NCI-H1436 (cell line): Measurements from ENCODE around the gene PTPN20.
"Not testable (repeated sequence)": the region's sequence is repeated elsewhere in the genome, so short reads cannot be mapped to it uniquely, and the experiment has no call there.

Source experiments
- DNase-seq: peaks from one replicate; lab custom pipeline; 2025; lab: John Stamatoyannopoulos, UW

Gene PTPN20

DNA sequence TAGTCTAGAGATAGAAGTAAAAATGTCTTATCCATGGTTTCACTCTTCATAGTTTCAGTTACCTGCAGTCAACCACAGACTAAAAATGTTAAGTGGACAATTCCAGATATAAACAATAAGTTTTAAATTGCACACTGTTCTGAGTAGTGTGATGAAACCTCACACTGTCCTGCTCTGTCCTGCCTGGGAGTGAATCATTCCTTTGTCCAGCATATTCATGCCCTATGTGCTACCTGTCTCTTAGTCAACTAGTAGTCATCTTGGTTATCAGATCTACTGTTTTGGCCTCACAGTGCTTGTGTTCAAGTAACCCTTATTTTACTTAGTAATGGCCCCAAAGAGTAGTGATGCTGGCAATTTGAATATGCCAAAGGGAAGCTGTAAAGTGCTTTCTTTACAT lies 49.5 kb downstream of the PTPN20 start:
- DNase-seq, result not testable (repeated sequence)

DNA sequence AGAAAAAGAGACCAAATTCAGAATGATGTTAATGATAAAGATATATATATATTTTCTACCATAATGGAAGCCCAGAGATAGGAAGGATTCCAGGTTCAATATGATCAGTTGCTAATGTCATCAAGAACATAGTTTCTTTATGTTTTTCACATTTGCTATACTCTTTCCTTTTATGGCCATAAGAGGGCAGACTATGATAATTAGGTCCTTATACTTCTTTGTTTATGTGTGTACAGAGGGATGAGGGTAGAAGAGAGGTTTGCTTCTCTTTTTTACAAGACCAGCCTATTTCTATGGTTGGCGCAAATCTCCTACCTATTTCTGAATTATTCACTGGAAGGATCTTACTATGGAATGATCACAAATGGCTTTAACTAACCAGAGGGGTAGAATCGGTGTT lies 52.1 kb downstream of the PTPN20 start:
- not testable (repeated sequence) for DNase-seq

DNA sequence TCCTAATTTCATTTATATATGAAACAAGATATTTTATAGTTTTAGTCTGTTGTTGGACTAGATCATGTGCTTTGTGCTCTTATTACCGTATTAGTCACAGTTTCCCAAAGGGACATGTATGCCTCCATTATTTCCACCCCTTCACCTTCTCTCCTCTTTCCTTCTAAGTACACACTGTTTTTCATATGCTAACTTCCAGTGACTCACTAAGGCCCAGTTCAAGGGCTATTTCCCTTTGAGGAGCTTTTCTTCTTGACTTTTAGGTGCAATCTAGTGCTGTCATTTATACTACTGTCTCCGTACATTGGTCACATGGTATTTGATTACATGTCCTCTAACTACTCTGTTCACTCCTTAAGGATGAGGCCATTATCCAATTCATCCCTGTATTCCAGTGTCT lies 55.8 kb downstream of the PTPN20 start:
- not testable (repeated sequence) for DNase-seq

DNA sequence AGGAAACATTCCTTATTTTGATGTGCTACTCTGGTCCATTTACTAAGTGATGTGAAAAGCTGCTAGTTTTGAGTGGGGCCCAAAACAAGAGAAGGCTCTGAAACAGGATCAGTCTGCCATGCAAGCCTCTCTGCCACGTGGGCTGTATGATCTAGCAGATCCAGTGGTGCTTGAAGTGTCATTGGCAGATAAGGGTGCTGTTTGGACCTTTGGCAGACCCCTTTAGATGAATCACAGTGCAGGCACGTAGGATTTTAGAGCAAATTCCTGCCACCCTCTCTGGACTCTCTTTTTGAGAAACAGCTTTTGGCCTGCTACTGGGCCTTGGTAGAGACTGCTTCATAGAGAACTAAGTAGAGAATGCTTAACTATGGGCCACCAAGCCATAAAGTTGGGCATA lies 69.0 kb downstream of the PTPN20 start:
- not testable (repeated sequence) for DNase-seq

DNA sequence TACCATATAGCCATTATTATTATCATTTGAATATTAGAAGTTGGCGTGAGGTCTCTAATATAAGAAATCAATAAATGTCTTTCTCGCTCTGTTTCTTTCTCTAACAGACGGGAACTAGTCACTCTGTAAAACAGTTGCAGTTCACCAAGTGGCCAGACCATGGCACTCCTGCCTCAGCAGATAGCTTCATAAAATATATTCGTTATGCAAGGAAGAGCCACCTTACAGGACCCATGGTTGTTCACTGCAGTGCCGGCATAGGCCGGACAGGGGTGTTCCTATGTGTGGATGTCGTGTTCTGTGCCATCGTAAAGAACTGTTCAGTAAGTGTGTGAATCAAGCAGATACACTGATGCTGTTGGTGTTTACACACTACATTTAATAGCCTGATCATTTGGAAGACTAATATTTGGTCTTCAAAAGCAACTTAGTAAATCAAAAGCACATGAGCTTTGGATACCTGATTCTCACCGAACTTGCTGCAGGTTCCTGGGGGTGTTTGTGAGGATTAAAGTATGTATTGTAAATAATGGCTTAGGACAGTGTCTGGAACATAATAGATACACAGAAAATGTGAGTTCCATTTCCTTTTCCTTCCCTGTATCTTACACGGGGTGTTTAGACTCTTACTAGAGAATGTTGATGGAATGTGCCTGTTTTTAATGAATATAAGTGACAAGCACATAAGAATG lies 76.2 kb downstream of the PTPN20 start:
- DNase-seq, result not testable (repeated sequence)

DNA sequence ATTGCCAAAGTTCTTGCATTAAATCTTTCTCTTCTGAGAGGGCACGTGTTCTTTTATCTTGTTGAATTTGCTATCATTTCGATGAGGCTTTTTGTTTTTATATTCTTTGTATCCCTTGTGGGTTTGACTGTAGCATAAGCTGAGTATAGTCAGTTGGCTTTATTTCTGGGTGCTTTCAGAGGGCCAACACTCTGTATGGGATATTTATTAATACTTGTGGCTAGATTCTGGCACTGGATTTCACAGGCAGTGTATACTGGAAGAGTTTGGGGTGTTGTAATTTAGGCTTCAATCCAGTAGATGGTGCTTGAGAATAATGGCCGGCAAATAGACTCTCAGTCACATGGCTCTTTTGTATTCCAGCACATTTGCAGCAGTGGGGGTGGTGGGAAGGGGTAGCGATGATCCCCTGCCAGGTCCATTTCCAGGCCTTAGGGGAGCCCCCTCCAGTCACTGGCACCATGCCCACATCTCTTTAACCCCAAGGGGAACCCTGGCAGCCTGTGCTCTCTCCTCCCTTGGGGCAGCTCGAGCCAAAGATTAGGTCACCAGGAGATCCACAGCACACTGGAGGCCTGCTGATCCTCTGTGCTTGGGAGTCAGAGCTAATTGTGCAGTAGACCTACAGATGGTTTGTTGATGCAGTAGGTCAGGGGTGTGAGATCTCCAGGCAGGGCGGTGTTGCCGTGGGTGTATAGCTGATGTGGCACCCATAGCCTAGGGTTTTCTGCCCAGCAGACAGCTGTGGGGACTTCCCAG lies 81.8 kb downstream of the PTPN20 start:
- DNase-seq, result no peak

DNA sequence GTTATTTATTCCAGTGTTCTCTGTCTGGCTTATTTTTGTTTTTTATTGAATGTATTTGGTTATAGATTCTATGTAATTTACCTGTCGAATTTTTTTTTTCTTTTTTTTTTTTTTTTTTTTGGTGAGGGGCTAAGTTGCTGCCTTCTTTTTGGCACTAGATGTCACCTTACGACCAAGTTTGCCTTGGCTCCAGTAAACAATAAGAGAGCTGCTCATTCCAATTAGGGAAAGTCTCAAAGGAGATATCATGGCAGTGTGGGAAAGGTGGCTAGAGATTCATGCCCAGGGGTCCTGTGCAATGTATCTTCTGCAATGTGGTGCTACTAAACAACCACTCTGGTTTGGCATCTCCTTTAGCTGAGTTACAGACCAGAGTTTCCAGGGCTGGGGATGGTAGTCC lies 84.0 kb downstream of the PTPN20 start:
- DNase-seq, result no peak

DNA sequence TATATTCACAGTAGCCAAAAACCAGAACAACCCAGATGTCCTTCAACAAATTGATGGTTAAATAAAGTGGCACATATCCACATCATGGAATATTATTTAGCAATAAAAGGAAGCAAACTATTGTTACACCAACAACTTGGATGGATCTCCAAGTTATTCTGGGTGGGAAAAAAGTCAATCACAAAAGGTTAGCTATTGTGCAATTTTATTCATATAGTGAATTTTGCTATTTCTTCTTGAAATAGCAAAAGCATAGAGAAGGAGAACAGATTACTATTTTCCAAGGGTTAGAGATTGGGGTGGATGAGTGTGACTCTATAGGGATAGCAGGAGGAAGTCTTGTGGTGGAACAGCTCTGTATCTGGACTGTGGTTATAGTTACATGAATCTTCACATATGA lies 87.0 kb downstream of the PTPN20 start:
- DNase-seq, result no peak

DNA sequence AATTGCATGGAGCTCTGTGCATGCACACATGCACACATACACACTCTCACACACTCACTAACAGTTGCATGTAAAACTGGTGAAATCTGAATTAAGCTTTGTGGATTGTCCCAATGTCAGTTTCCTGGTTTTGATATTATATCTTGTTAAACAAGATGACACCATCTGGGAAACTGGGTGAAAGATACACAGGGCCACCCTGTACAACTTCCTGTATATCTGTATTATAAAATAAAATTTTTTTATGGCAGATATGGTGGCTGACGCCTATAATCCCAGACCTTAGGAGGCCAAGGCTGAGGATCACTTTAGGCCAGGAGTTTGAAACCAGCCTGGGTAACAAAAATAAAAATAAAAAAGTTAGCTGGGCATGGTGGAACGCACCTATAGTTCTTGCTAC lies 87.4 kb downstream of the PTPN20 start:
- no peak for DNase-seq

DNA sequence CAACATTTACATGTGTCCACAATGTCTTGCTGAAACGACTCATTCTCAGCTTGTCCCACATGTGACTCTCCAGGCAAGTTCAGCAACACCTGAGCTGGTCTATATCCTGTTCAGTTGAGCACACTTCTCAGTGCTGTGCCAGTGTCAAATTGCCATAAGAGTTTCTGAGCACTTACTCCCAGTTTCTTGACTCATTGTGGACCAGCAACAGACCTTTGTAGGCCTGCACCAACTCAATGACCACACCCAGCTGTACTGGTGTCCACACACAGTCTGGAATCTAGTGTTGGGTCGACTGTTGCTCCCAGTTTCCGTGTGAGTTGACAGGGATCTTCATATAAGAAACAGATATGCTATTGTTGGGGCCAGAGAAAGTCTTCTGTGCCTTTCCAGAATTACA lies 88.0 kb downstream of the PTPN20 start:
- DNase-seq, result no peak

DNA sequence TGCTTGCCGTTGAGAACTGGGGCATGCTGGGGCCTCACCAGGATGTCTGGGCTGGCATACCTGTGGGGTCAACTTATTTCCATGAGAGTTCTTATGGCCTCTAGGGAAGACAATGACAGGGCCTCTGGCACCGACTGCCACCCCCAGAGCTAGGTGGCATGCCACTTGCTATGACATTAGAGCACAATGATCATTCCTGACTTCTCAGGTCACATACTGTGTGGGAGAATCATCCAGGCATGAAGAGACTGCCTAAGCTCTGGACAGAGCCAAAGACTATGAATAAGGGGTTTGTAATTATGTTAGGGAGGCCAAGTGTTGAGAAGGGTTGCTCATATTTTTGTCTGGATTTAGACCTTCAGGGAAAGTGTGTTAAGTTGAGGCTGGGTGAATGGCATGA lies 97.5 kb downstream of the PTPN20 start:
- no peak for DNase-seq

DNA sequence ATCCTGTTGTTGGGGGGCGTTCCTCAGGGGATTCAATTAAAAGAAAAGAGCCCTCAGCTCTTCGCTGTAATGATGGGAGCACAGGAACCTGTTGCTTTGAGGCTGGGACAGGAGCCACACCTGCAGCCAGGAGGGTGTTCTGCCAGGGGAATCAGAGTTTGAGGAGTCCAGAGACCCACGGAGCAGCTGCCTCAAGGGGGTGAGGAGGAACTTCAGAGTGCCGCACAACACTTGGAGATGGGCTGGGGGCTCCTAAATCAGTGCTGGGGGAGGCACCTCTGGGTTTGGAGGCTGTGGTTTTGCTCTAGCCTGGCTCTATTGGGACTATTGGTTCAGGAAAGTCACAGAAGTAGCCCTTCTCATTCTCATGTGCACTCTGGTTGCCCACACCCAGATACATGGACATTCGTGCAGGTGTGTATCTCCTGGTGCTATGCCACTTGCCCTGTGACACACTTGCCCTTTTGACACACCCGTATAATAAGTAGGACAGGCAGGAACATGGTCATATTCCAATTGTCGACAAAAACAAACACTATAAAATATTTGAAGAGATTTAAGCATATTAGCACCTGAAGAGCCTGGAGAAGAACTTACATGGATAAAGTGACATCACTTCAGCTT lies 98.1 kb downstream of the PTPN20 start:
- no peak for DNase-seq

DNA sequence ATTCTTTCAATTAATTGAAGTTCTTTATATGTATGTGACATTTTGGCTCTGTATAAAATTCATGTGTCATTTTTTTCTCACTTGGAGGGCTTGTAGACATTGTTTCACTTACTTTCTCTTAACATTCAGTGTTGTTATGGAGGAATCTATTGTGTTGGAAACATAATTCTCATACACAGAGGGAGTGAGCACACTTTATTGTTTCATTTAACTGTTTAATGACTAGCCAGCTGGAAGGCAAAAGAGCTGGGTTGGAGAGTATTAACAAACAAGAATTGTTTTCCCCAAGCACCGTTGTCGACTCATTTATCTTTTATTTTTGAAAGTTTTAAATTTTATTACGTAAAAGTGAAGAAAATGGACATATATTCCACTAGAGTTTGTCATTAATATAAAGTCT lies 98.8 kb downstream of the PTPN20 start:
- DNase-seq, result no peak

DNA sequence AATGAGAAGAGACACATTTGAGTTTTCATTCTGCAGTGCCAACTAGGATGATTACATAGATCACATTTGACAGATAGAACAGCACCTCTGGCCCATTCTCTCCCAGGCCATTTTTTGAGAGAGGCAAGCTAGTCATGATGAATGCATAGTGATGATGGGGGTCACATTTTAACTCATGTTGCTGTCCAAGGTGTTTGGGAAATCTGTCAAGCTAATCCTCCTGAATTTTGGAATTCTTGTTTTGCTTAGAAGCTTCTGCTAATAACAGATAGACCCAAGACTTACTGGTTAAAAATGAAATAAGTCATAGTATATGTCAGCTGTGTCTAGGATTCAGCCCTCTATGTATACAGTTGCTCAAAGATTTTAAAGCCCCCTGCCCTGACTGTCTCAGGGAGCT lies 101.0 kb downstream of the PTPN20 start:
- DNase-seq, result no peak

DNA sequence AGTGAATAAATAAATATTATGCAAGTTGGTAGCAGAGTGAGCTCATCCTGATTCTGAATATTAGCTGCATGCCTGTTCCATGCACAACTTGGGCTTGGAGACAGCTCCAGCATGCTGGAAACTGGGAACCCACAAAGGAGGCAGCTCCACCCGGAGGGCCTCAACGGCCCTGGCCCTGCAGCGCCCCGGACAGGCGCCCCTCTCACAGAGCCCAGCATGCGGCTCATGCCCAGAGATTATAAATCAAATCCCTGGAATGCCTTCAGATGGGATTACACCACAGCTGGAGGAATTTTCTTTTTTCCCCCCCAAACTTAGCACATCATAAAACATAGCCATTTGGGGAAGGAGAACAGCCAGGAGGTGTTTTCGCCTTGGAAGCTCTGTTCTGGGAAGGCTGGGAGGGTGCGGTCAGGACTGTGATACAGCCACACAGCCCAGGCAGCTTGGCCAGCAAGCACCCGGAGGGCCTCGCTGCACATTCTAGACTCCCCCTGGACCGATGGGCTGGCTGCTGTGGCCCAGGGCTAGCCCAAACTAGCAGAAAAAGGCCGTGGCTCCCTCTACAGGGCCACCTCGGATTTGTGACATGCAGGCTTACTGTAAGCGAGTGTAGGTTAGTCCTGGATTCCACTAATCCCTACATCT lies 102.4 kb downstream of the PTPN20 start:
- DNase-seq, result no peak

DNA sequence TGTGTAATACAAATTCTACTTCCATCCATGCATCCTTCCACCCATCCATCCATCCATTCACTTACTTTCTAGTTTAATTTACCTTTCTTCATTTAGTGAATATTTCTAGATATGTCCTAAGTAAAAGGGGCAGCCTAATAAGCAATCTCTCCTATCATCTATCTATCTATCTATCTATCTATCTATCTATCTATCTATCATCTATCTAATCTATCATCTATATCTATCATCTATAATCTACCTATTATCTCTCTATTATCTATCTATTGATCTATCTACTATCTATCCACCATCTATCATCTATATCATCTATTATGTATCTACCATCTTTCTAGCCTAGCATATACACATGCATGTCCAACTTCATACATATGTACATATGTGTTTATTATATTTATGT lies 104.2 kb downstream of the PTPN20 start:
- DNase-seq, result no peak

DNA sequence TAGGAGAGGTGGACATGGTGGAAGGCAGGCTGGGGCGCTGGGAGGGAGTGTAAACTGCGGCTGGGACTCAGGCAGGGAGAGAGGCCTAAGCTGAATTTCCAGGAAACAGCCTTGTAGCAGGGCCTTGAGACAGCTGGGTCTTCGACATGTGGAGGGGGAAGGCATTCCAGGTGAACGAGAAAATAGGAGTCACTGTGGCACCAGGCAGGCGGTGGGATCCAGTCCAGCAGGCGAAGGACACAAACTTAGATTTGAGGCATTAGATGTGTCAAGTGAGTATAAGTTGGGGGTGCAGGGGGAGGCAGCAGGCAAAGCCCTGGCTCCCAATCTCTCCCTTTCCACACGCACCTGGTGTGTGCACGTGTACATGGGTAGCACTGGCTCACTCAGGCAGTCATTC lies 105.3 kb downstream of the PTPN20 start:
- DNase-seq, result no peak

DNA sequence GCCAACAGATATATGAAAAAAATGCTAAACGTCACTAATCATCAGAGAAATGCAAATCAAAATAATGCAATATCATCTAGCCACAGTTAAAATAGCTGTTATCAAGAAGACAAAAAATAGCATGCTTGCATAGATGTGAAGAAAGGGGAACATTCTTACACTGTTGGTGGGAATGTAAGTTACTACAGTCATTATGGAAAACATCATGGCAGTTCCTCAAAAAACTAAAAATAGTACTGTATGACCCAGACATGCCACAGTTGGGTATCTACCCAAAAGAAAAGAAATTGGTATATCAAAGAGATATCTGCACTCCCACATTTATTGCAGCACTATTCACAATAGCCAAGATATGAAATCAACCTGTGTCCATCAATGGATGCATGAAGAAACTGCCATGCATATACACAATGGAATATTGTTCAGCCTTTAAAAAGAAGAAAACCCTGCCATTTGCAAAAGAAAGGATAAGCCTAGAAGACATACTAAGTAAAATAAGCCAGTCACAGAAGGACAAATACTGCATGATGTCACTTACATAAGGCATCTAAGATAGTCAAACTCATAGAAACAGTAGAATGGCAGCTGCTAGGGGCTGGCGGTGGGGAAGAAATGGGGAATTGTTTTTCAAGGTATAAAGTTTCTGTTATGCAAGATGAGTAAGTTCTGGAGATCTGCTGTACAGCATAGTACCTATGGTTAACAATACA lies 107.0 kb downstream of the PTPN20 start:
- DNase-seq, result no peak

DNA sequence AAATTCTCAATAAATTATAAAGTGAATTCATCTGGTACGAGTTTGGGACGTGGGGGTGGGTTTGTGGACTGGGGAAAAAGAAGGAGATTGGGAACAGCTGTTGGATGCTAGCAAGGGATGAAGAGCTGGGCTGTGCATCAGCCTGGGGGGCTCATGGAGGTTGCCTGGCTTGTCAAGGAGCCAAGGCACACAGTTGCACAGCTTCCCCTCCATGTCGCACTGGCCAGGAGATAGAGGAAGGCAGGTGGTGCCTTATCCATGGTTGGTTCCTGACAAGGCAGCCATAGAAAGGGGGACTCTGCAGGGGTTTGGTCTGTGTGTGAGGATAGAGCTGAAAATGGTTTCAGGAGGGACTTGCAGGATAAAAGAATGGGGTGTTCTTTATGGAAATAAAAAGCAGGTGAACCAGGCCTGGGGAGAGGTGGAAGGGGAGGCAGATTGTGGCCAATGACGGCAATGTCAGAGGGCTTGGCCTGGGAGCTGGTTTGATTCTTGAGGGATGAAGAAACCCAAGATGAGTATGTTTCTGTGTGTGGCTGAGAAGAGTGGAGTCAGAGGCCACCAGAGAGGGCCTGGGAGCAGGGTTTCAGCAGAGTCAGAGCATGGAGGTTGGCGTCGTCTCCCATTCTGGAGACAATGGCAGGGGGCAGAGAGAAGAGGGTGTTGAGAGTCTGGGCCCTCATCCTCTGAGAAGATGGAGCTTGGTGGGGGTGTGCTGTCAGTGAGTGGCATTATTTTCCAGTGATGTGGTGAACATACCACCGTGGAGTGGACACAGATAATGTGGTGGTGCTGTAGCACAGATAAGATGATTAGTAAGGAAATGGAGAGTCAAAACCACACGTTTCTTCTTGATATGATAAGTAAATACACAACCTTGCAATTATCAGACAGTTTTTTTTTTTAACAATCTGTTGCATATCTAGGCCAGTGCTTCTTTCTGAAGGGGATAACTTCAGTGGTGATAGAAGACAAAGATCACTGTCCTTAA lies 108.2 kb downstream of the PTPN20 start:
- no peak for DNase-seq

DNA sequence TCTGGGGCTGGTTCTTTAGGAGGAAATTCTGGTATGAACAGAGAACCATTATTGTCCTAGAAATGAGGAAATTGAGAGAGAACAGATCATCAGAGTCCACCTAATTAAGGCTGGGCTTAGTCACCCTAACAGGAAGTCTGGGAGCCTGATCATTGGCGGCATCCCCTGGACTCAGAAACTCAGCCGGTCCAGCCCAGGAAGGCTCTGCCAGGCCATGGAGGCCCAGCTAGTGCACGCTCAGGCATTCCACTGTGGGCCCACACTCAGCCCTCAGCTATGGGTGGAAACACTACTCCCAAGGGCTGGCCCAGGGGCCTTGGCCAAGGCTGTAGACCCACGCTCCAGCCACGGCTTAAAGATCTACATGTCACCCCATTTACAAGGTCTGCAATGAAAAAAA lies 109.2 kb downstream of the PTPN20 start:
- no peak for DNase-seq

DNA sequence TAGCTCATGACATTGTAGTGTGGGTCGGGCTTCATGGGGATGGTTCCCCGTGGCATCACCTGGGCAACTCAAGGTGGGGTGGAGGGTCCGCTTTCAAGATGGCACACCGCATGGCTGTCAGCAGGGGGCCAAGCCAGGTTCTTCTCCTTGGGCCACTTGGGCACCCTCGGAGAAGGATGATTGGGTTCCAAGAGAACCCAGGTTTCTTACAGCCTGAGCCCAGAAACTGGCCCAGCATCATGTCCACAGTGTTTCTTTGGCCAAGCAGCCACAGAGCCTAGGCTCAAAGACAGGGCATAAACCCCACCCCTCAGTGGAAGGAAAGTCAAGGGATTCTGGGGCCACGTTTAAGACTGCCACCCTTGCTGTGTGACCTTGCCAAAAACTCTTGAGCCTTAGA lies 110.6 kb downstream of the PTPN20 start:
- no peak for DNase-seq
